ENCODE measurements around the gene SLC17A3. TPM values are rescaled to one million over a fixed set of nuclear protein-coding genes. Genes with fewer than 3 reads are reported as not detected.

Gene SLC17A3
- total and polyA plus RNA-seq, 12 donors: not detected

DNA sequence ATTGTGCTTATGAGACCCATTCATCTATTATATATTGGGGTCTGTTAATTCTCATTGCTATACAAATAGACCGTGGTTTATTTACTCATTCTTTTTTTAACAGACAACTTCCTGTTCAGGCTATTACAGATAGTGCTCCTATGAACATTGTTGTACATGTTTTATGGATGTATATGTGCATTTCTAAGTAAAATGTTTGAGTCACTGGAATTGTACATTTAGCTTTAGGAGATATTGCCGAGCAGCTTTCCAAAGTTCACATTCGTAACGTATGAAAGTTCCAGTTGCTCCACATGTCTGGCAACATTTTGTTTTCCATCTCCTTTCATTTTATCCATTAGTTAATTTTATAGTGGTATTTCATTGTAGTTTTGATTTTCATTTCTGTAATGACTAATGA, 37.3 kb upstream of the SLC17A3 start:
- TF ChIP-seq, protein P1, sequence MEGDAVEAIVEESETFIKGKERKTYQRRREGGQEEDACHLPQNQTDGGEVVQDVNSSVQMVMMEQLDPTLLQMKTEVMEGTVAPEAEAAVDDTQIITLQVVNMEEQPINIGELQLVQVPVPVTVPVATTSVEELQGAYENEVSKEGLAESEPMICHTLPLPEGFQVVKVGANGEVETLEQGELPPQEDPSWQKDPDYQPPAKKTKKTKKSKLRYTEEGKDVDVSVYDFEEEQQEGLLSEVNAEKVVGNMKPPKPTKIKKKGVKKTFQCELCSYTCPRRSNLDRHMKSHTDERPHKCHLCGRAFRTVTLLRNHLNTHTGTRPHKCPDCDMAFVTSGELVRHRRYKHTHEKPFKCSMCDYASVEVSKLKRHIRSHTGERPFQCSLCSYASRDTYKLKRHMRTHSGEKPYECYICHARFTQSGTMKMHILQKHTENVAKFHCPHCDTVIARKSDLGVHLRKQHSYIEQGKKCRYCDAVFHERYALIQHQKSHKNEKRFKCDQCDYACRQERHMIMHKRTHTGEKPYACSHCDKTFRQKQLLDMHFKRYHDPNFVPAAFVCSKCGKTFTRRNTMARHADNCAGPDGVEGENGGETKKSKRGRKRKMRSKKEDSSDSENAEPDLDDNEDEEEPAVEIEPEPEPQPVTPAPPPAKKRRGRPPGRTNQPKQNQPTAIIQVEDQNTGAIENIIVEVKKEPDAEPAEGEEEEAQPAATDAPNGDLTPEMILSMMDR (IDR thresholded peaks at IDR 0.05): no peak
- no peak for DNase-seq
- H3K36me3 ChIP-seq: no peaks in the 10 kb centered on the region
- no peak overlapping the region for H3K4me3 ChIP-seq
- no peak overlapping the region for H3K27ac ChIP-seq
- WGBS, 2 donors: 83 to 87% methylated on average over 4 of the region's 4 CpGs
- intact Hi-C loops (cut with DNase I): no loop called here
- H3K27me3 ChIP-seq: peaks cover 0 to 13% (median 5%) of the 10 kb centered on the region in 7 donors
- no peaks in the 10 kb centered on the region for H3K9me3 ChIP-seq
- no peaks in the 10 kb centered on the region for H3K4me1 ChIP-seq
- ATAC-seq: no peak

DNA sequence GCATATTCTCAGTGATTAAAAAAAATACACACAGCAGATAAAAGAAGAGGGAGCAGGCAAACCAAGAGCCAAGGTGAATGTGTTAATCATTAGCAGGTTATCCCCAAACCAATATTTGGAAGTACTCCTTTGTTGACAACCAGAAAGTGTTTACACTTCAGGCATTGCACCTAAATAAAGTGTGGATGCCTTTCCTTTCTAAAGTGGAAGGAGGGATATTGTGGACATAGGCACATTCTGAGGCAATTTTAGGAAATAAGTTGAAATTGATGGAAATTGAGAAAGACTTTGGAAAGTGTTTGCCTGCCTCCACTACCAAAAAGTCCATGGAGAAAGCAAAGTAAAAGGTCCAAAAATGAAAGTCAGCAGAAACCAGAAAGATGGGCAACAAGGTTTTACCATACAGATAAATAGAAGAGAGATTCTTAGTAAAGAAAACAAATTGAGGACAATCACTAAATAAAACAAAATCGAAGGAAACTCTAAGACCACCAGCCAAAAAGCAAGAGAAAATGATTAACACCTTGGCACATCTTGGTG, 33.5 kb upstream of the SLC17A3 start:
- peaks cover 0 to 19% (median 5%) of the 10 kb centered on the region in 7 donors for H3K27me3 ChIP-seq
- ATAC-seq (no peak), DNase-seq (no peak)
- no peak overlapping the region for H3K27ac ChIP-seq
- TF ChIP-seq, protein P1 (IDR thresholded peaks at IDR 0.05): no peak
- H3K4me1 ChIP-seq: no peaks in the 10 kb centered on the region
- intact Hi-C loops (cut with DNase I): no loop called here
- H3K9me3 ChIP-seq: no peaks in the 10 kb centered on the region
- H3K4me3 ChIP-seq: no peak overlapping the region
- no peaks in the 10 kb centered on the region for H3K36me3 ChIP-seq
- 64 to 68% methylated on average over 1 of the region's 1 CpG for WGBS, 2 donors

DNA sequence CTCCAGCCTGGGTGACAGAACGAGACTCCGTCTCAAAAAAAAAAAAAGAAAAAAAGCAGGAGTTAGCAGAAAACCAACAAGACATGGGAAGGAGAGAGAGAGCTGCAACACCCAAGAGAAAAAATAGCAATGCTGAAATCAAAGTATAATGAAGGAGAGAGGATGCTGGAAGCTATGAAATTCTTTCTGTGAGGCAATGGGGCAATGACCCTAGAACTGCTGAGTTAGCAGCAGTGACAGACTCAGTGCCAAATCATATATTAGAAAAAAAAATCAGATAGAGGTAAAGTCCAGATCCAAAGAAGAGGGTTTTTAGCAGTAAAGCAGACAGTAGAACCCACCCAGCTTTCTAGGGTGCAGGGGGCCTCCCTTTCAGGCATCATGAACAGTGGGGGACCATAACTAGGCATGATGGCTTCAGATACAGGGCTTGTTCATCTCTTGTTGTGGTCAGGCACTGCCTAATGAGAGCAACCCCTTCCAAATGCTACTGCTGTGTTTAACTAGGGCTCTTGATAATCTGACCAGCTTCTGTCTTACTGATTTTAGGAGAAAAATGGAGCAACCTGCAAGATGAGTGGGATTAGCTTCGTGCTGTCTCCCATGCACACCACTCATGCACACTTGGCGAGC, 29.5 kb upstream of the SLC17A3 start:
- TF ChIP-seq, protein P1 (IDR thresholded peaks at IDR 0.05): no peak
- Histone ChIP-seq H3K9me3 (no peaks in the 10 kb centered on the region), H3K36me3 (no peaks in the 10 kb centered on the region), H3K27me3 (peaks cover 0 to 16% (median 5%) of the 10 kb centered on the region in 7 donors), H3K4me3 (no peak overlapping the region), H3K27ac (no peak overlapping the region), H3K4me1 (no peaks in the 10 kb centered on the region)
- 87 to 91% methylated on average over 4 of the region's 4 CpGs for WGBS, 2 donors
- no peak for DNase-seq
- no peak for ATAC-seq
- intact Hi-C loops (cut with DNase I): no loop called here

DNA sequence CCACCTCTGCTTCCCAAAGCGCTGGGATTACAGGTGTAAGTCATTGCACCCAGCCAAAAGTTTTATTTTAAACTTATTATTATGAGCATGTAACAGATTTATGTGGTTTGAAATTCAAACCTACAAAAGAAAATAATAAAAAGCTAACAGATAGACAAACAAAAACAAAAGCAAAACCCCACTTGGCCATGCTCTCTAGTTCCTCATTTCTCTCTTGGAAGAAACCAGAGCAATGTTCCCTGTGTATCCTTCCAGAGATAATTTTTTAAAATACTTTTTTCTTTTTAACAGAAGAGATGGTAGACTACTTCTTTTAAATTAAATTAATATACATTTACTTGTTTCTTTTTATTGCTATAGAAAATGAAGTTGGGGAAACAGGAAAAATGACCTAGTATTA, 28.0 kb upstream of the SLC17A3 start:
- no peak for ATAC-seq
- no peaks in the 10 kb centered on the region for H3K4me1 ChIP-seq
- TF ChIP-seq, protein P1 (IDR thresholded peaks at IDR 0.05): no peak
- H3K4me3 ChIP-seq: no peak overlapping the region
- H3K9me3 ChIP-seq: no peaks in the 10 kb centered on the region
- DNase-seq: no peak
- H3K27ac ChIP-seq: no peak overlapping the region
- 94 to 98% methylated on average over 1 of the region's 1 CpG for WGBS, 2 donors
- no peaks in the 10 kb centered on the region for H3K36me3 ChIP-seq
- peaks cover 0 to 13% (median 5%) of the 10 kb centered on the region in 7 donors for H3K27me3 ChIP-seq
- intact Hi-C loops (cut with DNase I): no loop called here

Measured in heart right ventricle (tissue), 16 donors.